GM20000 (cell line): Measurements from ENCODE around the gene CLCN1.

Experiments
- DNase-seq: peaks from one replicate; pipeline ENCODE4 v3.0.0; 2012; ENCODE audit warnings: low spot score
- TF ChIP-seq, protein P1 (sequence below): IDR thresholded peaks from 2 replicates; pipeline ENCODE4 v1.5.1; 2012; ENCODE audit warnings: mild to moderate bottlenecking, control low read depth; ENCODE audit errors: extremely low read depth, missing control alignments

Gene CLCN1

DNA sequence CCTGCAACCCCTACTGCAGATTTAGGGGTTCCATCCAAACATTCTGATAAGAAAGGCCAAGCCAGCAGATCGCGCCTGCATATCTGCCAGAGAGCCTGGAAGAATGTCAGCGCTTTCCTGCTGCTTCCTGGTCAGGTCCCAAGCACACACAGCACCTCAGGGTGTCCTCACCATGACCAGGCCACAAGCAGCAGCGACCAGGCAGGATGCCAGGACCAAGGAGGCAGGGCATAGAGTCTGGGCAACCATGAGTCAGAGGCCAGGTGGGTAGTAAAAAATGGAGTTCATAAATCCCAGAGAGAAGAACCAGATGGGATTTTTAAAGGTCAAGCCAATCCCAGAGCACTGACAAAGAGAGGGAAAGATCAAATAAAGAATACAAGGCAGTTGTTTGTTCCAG, 52.1 kb downstream of the CLCN1 start:
- no peak for DNase-seq
- TF ChIP-seq, protein P1, sequence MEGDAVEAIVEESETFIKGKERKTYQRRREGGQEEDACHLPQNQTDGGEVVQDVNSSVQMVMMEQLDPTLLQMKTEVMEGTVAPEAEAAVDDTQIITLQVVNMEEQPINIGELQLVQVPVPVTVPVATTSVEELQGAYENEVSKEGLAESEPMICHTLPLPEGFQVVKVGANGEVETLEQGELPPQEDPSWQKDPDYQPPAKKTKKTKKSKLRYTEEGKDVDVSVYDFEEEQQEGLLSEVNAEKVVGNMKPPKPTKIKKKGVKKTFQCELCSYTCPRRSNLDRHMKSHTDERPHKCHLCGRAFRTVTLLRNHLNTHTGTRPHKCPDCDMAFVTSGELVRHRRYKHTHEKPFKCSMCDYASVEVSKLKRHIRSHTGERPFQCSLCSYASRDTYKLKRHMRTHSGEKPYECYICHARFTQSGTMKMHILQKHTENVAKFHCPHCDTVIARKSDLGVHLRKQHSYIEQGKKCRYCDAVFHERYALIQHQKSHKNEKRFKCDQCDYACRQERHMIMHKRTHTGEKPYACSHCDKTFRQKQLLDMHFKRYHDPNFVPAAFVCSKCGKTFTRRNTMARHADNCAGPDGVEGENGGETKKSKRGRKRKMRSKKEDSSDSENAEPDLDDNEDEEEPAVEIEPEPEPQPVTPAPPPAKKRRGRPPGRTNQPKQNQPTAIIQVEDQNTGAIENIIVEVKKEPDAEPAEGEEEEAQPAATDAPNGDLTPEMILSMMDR, result no peak

DNA sequence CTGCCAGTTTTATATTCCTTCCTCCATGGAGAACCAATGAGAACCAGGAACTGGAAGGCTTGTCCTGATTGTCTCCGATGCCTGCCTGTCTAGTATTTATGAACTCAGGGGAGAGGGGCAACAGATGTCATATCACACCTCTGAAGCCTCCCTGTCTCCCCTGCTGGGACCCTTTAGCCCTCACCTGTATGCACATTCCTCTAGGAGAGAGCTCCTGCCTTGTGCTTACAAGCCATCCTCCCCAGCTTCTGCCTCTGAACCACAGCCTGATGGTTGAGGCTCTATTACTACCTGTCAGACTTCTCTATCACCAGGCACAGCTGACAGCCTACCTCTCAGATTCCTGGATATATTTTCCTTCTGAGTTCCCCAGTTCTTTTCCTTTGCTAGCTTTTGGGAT, 52.5 kb downstream of the CLCN1 start:
- no peak for DNase-seq
- TF ChIP-seq, protein P1, result no peak

DNA sequence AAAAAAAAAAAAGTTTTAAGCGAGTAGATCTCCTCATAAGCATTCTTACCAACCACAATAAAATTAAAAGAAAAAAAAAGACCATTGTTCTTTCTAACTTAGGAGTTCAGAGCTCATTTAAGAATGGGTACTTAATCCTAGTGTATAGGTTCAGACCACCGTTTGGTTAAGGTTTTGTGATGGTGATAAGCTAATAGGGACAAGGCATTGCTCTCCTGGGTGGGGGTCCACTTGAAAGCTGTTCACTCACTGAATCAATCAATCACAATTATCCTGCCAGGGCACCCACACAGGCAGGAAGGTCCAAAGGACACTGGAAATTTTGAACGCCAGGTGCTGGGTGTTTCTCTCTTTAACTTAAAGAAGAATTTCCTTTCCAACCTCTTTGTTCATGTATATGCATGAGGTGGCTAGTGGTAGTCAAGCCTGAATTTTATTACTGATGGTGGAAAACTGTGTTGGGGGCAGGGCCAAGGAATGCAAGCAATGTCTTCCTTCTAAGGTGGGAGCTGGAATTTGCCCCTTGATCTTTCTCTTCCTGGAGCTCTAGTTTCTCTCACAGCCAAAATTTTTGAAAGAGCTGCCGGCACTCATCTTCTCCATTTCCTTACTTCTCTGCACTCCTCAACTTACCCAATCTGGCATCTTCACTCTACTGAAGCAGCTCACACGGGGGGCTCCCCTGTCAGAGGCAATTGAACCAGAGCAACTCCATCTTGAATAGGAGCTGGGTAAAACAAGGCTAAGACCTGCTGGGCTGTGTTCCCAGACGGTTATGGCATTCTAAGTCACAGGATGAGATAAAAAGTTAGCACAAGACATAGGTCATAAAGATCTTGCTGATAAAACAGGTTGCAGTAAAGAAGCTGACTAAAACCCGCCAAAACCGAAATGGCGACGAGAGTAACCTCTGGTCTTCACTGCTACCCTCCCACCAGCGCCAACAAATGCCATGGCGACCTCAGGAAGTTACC, 54.1 kb downstream of the CLCN1 start:
- DNase-seq, result no peak
- TF ChIP-seq, protein P1, result no peak

DNA sequence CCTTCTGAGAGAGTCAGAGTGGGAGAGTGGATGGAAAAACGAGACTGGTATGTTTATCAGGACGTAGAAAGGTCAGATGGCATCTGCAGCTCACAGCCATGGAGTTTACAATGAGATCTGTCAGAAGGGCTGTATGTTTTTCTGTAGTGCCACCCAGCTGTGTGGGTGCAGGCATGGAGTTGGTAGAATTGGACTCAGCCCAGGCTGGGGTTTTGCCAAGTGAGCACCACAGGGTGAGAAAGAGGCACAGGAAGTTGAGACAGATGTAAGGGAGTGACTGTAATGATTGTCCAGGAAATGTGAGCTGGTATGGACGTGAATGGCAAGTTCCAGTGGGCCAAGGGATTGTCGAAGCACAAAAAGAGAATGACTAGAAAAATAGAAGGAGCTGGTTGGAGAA, 56.2 kb downstream of the CLCN1 start:
- DNase-seq, result no peak
- TF ChIP-seq, protein P1, result no peak

DNA sequence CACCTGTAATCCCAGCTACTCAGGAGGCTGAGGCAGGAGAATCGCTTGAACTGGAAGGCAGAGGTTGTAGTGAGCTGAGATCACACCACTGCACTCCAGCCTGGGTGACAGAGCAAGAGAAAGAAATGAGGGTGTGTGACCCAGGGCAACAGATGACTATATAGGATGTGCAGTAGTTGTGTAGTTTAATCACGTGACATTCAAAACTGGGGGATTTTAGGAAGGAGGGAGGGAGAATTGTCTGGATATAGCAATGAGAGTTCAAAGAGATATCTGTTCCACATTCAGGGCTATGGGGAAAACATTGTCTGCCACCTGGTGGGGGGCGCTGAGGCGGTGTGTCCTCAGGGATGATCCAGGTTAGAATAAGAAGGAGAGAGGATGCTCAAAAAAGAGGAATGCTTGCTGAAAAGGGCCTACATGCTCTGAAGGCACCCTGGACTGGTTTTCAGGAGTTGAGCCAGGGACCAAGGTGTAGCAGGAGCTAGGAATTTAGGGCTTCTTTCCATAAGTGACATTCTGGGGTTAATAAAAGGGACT, 57.4 kb downstream of the CLCN1 start:
- TF ChIP-seq, protein P1, result no peak
- no peak for DNase-seq

DNA sequence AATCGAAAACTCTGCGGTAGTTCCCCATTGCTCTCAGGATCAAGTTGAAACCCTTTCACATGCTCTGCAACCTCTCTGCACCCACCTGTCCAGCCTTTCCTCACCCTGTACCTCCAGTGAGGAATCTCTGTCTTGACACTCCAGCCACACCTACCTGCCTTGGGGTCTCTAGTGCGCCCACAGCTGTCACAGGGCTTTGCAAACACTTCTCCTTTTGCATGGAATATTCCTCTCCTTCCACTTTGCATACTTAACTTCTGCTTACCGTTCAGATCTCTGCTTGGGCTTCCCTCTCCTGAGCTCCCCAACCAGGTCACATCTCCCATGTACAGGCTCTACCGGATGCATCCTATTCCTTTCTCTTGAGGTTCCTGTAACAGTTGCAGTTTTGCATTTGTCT, 58.6 kb downstream of the CLCN1 start:
- no peak for DNase-seq
- TF ChIP-seq, protein P1, result no peak

DNA sequence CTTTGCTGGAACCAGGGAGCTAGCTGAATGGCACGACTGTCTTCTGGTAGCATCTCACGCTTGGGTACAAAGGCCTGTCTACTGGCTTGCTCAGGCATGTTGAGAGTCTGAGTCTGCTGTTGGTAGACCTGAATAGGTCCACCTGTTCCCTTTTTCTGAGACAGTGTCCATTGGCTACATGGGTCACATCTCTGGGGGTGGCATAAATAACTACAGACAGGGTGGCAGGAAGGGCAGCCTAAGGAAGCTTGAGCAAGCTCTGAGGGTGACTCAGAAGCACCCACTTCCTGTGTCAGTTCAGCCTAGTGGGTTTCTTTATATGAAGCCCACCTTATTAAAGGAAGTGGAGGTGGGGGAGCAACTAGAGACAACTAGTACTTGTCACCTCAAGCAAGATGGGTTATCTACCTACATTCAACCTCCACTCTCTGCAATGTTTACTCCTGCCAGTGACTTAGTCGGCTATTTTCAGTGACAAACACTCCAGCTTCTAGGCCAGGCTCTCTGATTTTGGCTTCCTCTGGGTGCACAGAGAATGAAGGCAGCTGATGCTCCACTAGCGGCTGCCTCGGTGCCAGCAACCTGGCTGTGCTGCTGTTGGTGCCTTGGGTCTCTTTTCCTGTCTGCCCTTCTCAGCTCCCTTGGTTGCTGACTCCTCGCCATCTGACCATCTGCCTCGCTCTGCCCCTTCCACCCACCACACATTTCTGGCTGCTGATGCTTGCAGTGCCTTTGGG, 59.6 kb downstream of the CLCN1 start:
- TF ChIP-seq, protein P1, result no peak
- no peak for DNase-seq
